Head of caudate nucleus (tissue), 42 donors: ENCODE measurements around the gene SCFD2.
A peak's percentile ranks its signal among the peaks of the same experiment; 100 is the strongest.

Experiments
- DNase-seq, 42 donors: peaks; one replicate each; pipeline versions ENCODE4 v3.0.0 to v3.0.0-alpha.2; 2020 to 2021; ENCODE audit warnings: mixed read lengths in 7 of 42
- intact Hi-C: fragments of 100-400 bp; cut with DNase I; formaldehyde crosslinking; loops from one replicate; pipeline ENCODE4 v1.15.0; 2022

SCFD2 gene

GRCh38 chr4:52891743-52892142 lies 474.1 kb downstream of the SCFD2 start:
- DNase-seq: no peak
- intact Hi-C loops: no loop called here

GRCh38 chr4:52890521-52890791 lies 475.4 kb downstream of the SCFD2 start:
- intact Hi-C loops: no loop called here
- no peak for DNase-seq

DNA sequence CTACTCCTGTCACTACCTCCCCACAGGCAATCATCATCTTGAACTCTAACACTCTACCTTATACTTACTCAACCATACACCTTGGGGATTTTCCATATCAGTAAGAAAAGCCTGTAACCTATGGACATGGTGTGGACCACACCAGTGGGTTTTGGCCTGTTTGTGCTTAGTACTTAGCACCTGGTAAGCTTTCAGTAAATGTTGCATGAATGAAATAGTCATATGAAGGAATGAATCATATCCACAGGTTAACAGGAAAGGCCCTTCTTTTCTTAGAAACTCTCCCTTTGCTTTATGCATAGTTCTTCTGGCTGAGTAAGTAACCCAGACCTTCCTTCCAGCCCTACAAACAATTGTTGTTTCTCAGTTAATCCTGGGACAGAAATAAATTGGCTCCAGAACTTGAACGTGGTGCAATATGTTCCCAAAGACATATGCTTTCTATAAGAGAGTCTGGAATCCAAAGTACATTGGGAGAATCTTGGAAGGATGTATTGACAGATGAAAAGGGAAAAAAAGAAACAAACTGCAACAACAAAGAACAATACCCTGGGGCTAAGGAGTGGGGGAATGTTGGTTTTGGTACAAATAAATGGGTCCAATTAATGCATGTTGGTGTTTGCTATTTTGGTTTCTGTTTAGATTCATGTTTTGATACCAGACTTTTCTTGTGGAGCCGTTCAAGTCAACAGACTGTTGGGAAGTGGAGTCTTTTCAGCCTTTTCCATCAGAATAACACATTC lies 475.9 kb downstream of the SCFD2 start:
- DNase-seq: no peak
- intact Hi-C loops: no loop called here

DNA sequence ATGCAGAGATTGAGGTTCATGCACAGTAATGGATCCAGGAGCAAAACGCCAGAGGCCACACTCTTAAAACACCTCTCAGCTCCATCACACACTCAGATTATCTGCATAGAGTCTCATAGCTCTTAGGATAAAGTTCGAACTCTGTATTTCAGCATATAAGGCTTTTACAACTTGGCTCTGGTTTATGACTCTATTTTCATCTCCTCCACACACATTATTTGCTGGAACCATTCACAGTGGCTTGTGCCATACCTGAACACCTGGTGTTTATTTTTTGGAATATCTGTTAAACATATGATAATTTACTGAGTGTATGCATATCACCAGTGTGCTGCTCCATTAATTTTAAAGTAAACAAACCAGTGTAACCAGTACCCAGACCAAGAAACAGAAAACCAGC lies 476.5 kb downstream of the SCFD2 start:
- intact Hi-C loops: no loop called here
- DNase-seq: no peak

GRCh38 chr4:52884994-52885393 lies 480.9 kb downstream of the SCFD2 start:
- DNase-seq: no peak
- intact Hi-C loops: no loop called here

DNA sequence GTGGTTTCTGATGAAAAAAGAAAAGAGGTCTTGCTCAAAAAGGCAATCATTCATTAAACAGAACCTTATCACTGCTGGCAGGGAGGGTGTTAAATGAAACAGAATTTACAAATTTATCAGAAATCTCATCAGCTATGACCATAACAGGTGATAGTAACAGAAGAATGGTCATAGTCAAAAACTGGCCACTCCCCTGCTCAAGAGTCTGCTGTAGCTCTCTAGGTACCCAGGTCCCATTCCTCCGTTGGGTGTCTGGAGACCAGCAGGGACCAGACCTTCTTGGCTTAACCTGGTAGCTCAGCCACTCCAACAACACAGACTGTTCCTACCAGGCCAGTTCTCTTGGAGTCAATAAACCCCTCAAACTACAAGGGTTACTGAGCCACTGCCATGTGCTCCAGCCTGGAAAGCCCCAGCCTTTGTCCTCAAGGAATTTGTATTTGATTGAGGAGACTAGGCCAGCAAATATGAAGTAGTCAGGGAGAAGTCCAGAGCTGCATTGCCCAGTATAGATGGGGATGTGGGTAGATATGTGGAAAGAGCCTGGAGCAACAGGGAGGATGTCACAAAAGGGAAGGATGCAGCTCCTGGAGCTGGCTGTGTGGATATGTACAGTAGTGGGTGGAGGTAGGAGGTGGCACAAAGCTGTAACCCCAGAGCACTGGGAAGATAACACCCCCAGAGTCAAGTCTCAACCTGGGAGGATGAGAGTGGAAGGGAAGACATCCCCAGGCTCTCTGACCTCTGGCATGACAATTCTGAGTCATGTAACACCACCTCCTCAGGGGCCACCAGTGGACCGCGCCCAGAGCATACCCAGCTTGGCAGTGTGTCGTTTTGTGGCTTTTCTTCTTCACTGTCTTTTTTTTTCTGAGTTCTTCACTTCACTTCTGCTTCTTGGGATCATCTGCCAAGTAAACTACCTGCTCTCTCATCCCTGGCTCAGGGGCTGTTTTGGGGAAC lies 481.9 kb downstream of the SCFD2 start:
- intact Hi-C loops: no loop called here
- peak in 7 of 42 donors; percentile 16 to 51 (median 30) for DNase-seq

GRCh38 chr4:52883183-52883621 lies 482.7 kb downstream of the SCFD2 start:
- no peak for DNase-seq
- intact Hi-C loops: no loop called here

DNA sequence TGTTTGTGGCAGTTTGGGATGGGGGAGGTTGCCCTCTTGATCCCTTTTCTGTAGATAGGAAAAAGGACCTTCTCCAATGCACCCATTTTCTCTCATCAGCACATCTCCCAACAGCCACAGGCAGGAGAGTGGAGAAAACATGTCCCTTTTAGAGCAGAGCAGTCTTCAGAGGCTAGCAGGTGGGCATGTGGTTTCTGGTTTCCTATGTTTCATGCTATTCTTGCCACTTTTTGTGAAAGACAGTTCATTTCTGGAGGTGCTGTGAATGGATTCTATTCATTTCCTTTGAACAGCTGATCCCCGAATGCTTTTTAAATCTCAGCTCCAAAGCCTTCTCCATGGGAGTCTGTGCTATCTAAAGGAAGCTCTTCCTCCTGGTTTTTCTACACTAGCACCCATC lies 484.9 kb downstream of the SCFD2 start:
- intact Hi-C loops: no loop called here

DNA sequence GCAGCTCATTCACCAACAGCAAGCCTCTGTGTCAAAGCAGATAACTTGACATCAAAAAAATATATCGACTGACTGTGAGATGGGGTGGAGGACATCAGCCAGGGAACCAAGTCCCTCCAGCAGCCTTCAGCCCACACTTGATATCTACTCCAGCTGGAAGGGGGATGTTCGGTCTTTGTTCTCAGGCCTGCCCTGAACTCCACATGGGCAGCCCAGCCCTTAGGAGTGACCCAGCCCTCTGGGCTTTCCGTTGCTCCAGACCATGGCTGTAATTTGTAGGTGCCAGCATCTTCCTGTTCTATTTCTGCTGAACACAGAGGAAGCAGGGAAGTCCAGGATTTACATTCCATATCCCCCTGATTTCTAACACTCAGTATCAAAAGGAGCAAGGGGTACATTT lies 486.4 kb downstream of the SCFD2 start:
- intact Hi-C loops: no loop called here
- DNase-seq: no peak

More for the DNA sequence above, 484.9 kb downstream of the SCFD2 start:
- no peak for DNase-seq

- intact Hi-C loops: no loop called here
- no peak for DNase-seq
Measured at GRCh38 chr4:52877694-52878093, 488.2 kb downstream of the SCFD2 start.

DNA sequence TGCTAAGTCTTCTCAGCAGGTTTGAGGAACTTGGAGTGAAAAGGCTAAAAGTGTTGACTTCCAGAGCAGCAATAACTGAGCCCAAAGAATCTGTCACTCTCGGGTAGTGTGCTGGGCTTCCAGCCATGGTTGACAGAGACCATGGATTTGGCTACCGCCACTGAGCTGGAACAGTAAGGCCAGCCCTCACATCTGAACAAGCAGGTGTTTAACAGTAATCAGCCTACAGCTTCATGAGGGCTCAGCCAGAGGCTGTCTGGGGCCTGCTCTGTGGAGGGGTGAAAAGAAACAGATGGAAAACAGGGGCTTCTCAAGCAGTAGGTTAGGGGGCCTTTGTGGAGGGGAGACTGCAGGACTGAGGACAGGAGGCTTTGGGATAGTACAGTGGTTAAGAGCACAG lies 488.8 kb downstream of the SCFD2 start:
- intact Hi-C loops: no loop called here
- DNase-seq: peak in 1 of 42 donors; percentile 32

- intact Hi-C loops: no loop called here
- DNase-seq: no peak
Measured at GRCh38 chr4:52876069-52876468, 489.8 kb downstream of the SCFD2 start.

DNA sequence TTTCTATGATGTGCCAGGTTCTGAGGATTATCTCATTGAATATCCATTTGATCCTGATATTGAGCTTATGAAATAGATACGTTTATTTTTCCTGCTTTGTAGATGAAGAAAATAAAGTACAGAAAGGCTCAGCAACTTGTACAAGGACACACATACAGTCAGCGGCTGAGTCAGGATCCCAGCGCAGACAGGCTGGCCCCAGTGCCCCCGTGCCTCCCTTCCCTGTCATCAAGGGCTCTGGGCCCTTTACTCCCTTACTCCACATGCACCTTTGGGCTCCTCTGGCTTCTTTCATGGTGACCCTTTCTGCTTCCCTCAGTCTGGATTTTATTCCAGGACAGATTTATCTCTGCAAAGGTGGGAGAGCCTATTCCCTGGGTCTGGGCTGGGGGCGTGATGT lies 490.9 kb downstream of the SCFD2 start:
- intact Hi-C loops: no loop called here
- DNase-seq: no peak

GRCh38 chr4:52873861-52874343 lies 492.0 kb downstream of the SCFD2 start:
- intact Hi-C loops: no loop called here
- DNase-seq: no peak

DNA sequence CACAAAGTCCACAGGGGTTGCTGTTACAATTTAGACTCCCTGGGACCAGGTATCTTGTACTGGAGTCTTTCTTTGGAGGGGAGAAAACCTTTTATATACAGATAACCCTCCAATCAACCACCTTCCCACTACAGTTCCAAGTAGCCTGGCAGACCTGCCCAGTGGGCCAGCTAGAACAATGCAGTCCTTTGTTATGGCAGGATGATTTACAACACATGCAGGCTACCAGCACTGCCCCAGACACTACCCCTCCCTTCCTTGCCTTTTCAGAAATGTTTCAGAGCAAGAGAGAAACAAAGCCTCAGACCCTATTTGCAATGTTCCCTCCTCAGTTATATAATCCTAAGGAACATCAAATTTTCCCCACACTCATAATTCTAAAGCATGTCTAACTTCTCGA lies 492.7 kb downstream of the SCFD2 start:
- peak in 5 of 42 donors; percentile 27 to 63 (median 32) for DNase-seq

DNA sequence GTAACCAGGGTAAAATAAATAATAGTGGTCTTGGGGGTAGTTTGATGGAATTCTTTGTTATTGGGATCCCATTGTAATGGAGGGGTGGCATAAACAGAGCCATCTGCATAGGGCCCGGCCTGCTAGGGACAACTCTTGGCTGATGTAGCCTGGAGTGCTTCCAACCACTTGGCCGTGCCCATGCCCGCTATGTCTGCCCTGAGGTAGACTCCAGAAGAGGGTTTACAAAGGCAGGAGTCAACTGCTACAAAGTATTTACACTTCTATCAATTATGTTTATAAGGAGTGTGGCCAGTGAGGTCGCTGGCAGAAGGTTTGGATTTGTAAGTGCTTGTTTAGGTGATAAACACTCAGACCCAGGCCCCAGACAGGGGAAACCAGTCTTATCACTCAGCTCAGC lies 495.6 kb downstream of the SCFD2 start:
- peak in 6 of 42 donors; percentile 23 to 48 (median 30) for DNase-seq
- intact Hi-C loops: no loop called here

More for the DNA sequence above, 492.7 kb downstream of the SCFD2 start:
- intact Hi-C loops: no loop called here

GRCh38 chr4:52869656-52870055 lies 496.2 kb downstream of the SCFD2 start:
- intact Hi-C loops: loop anchor here (5.0 to 10.0 kb wide), 2 partner anchors 155 to 207 kb away; no protein-coding TSS in a partner anchor
- no peak for DNase-seq

- intact Hi-C loops: loop anchor here (5.0 to 10.0 kb wide), 2 partner anchors 154 to 207 kb away; no protein-coding TSS in a partner anchor
- DNase-seq: peak; percentile 57 to 89 (median 76)
Measured at GRCh38 chr4:52869196-52869595, 496.7 kb downstream of the SCFD2 start.

DNA sequence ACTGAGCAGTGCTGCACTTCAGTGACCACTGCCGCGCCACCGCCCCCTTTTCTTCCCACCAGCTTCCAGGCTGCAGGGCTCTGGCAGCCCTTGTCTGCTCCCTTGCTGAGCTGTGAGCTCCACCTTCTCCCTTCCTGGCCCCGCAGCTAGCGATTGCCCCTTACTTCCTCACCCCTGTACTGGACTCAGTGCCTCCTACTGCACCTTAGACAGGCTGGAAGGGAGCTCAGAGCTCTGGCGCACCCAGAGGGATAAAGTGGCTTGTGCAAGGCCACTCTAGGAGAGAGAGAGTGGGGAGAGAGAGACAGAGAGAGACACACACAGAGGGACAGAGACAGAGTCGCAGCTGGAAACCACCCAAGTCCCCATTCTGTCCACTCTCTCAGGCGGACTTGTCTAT lies 497.7 kb downstream of the SCFD2 start:
- peak in 31 of 42 donors; percentile 19 to 76 (median 47) for DNase-seq
- intact Hi-C loops: loop anchor here (5.0 to 10.0 kb wide), 2 partner anchors 153 to 206 kb away; no protein-coding TSS in a partner anchor

DNA sequence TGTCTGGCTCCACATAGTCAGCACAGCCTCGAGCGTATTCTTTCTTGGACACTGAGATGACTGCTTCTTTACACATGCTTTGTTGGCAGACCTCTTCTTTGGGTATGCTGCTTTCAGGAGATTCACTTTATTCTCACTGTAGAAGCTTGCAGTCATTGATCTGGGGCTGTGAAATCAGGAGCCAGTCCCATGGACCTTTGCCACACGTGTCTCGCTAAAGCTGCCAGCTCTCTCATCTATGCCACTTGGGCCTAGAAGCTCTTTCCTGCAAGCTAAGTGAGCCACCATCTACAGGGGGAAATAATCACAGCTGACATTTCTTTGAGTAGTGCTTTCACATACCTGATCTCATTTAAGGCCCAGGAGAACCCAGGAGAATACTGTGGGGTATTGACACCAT lies 498.7 kb downstream of the SCFD2 start:
- intact Hi-C loops: loop anchor here (5.0 to 10.0 kb wide), 2 partner anchors 152 to 205 kb away; no protein-coding TSS in a partner anchor
- DNase-seq: no peak
